Naive B cell (primary cell): ENCODE results near the gene PARD6A. TPM values are rescaled to one million over a fixed set of nuclear protein-coding genes. Genes with fewer than 3 reads are reported as not detected.
A peak's percentile ranks its signal among the peaks of the same experiment; 100 is the strongest.

Experiments used
- ATAC-seq, 2 donors: fragments of 150-1000 bp; cut with Tn5 transposase; 2 replicates each; pipeline ENCODE4 v1.10.0; 2021; ENCODE audit warnings: low read depth in 2 of 2, mild to moderate bottlenecking in 2 of 2, moderate library complexity in 2 of 2
- DNase-seq: peaks from one replicate; pipeline ENCODE4 v3.0.0; 2022
- H3K27ac Mint-ChIP-seq, 6 donors: one replicate each; pipeline ENCODE4 v1.8.0; 2020 to 2022; ENCODE audit warnings: mild to moderate bottlenecking in 6 of 6, mixed read lengths in 6 of 6, moderate library complexity in 5 of 6, inconsistent platforms in 2 of 6
- H3K27me3 Mint-ChIP-seq, 3 donors: one replicate each; pipeline ENCODE4 v1.8.0; 2021 to 2022; ENCODE audit warnings: mixed read lengths in 3 of 3, mild to moderate bottlenecking in 1 of 3
- H3K36me3 Mint-ChIP-seq, 2 donors: one replicate each; pipeline ENCODE4 v1.8.0; 2020 to 2022; ENCODE audit warnings: mixed read lengths in 2 of 2, inconsistent platforms in 1 of 2, mild to moderate bottlenecking in 1 of 2
- H3K4me1 Mint-ChIP-seq, 3 donors: one replicate each; pipeline ENCODE4 v1.8.0; 2020 to 2022; ENCODE audit warnings: mixed read lengths in 3 of 3, inconsistent platforms in 1 of 3, mild to moderate bottlenecking in 1 of 3, moderate library complexity in 1 of 3
- H3K4me3 Mint-ChIP-seq, 8 donors: one replicate each; pipeline ENCODE4 v1.8.0; 2020 to 2022; ENCODE audit warnings: mild to moderate bottlenecking in 8 of 8, mixed read lengths in 8 of 8, moderate library complexity in 8 of 8, inconsistent platforms in 2 of 8
- H3K9me3 Mint-ChIP-seq, 7 donors: one replicate each; pipeline ENCODE4 v1.8.0; 2020 to 2022; ENCODE audit warnings: mixed read lengths in 7 of 7, mild to moderate bottlenecking in 5 of 7, inconsistent platforms in 2 of 7, moderate library complexity in 1 of 7
- polyA plus RNA-seq, 6 donors: library from polyadenylated mRNA; unstranded; fragments of 300-500 nt; fragmentation: Illumina TruSeq; gene quantifications; one replicate each; pipeline ENCODE4 v1.2.3, GENCODE V29; 2021; ENCODE audit warnings: low read depth in 6 of 6

The PARD6A gene
- polyA plus RNA-seq, 6 donors from 2014 or later: 12.0 to 23.7 (median 16.1) TPM

GRCh38 chr16:67648088-67648763 is 12.5 kb upstream of the PARD6A start:
- Mint-ChIP-seq H3K27ac (peak overlapping the region in 1 of 6 donors; percentile 47), H3K4me1 (peaks cover 15 to 35% (median 19%) of the 10 kb centered on the region in 3 donors), H3K4me3 (peak overlapping the region in 1 of 8 donors; percentile 23), H3K36me3 (peaks cover 8 to 14% of the 10 kb centered on the region in 2 donors), H3K27me3 (no peaks in the 10 kb centered on the region), H3K9me3 (no peaks in the 10 kb centered on the region)
- DNase-seq (no peak), ATAC-seq (no peak)

GRCh38 chr16:67648764-67649407 is 11.9 kb upstream of the PARD6A start:
- peaks cover 8 to 14% of the 10 kb centered on the region in 2 donors for H3K36me3 Mint-ChIP-seq
- peaks cover 14 to 34% (median 19%) of the 10 kb centered on the region in 3 donors for H3K4me1 Mint-ChIP-seq
- no peak for DNase-seq
- peak overlapping the region in 2 of 8 donors; percentile 23 to 74 for H3K4me3 Mint-ChIP-seq
- peak overlapping the region in 1 of 6 donors; percentile 63 for H3K27ac Mint-ChIP-seq
- ATAC-seq: no peak
- no peaks in the 10 kb centered on the region for H3K27me3 Mint-ChIP-seq
- no peaks in the 10 kb centered on the region for H3K9me3 Mint-ChIP-seq

- Mint-ChIP-seq H3K4me3 (peak overlapping the region in 1 of 8 donors; percentile 74), H3K9me3 (no peaks in the 10 kb centered on the region), H3K36me3 (peaks cover 8 to 14% of the 10 kb centered on the region in 2 donors), H3K27ac (peak overlapping the region in 1 of 6 donors; percentile 63), H3K4me1 (peaks cover 9 to 28% (median 16%) of the 10 kb centered on the region in 3 donors), H3K27me3 (no peaks in the 10 kb centered on the region)
- DNase-seq: no peak
- ATAC-seq: no peak
These were observed 11.2 kb upstream of the PARD6A start for GRCh38 chr16:67649494-67649931.

GRCh38 chr16:67650023-67650422 is 10.7 kb upstream of the PARD6A start:
- H3K4me3 Mint-ChIP-seq: peak overlapping the region in 2 of 8 donors; percentile 28 to 45
- no peaks in the 10 kb centered on the region for H3K9me3 Mint-ChIP-seq
- H3K36me3 Mint-ChIP-seq: peaks cover 8 to 14% of the 10 kb centered on the region in 2 donors
- ATAC-seq: no peak
- peak overlapping the region in 1 of 6 donors; percentile 86 for H3K27ac Mint-ChIP-seq
- no peaks in the 10 kb centered on the region for H3K27me3 Mint-ChIP-seq
- H3K4me1 Mint-ChIP-seq: peaks cover 8 to 26% (median 15%) of the 10 kb centered on the region in 3 donors
- DNase-seq: no peak

- ATAC-seq (no peak), DNase-seq (no peak)
- Mint-ChIP-seq H3K4me3 (peak overlapping the region in 1 of 8 donors; percentile 28), H3K27me3 (no peaks in the 10 kb centered on the region), H3K36me3 (peaks cover 8 to 22% of the 10 kb centered on the region in 2 donors), H3K4me1 (peaks cover 8 to 20% (median 19%) of the 10 kb centered on the region in 3 donors), H3K9me3 (no peaks in the 10 kb centered on the region), H3K27ac (peak overlapping the region in 2 of 6 donors; percentile 27 to 86)
These were observed 9.7 kb upstream of the PARD6A start for GRCh38 chr16:67651039-67651438.

GRCh38 chr16:67651847-67652246 is 8.9 kb upstream of the PARD6A start:
- ATAC-seq: no peak
- H3K4me1 Mint-ChIP-seq: peaks cover 6 to 20% (median 14%) of the 10 kb centered on the region in 3 donors
- DNase-seq: no peak
- H3K36me3 Mint-ChIP-seq: peaks cover 8 to 22% of the 10 kb centered on the region in 2 donors
- no peaks in the 10 kb centered on the region for H3K27me3 Mint-ChIP-seq
- peak overlapping the region in 2 of 8 donors; percentile 39 to 48 for H3K4me3 Mint-ChIP-seq
- peak overlapping the region in 4 of 6 donors; percentile 57 to 82 (median 66) for H3K27ac Mint-ChIP-seq
- H3K9me3 Mint-ChIP-seq: no peaks in the 10 kb centered on the region

- DNase-seq (no peak), ATAC-seq (no peak)
- no peaks in the 10 kb centered on the region for H3K9me3 Mint-ChIP-seq
- peaks cover 8 to 22% of the 10 kb centered on the region in 2 donors for H3K36me3 Mint-ChIP-seq
- H3K27ac Mint-ChIP-seq: no peak overlapping the region
- H3K4me1 Mint-ChIP-seq: peaks cover 6 to 20% (median 14%) of the 10 kb centered on the region in 3 donors
- no peak overlapping the region for H3K4me3 Mint-ChIP-seq
- no peaks in the 10 kb centered on the region for H3K27me3 Mint-ChIP-seq
These were observed 8.1 kb upstream of the PARD6A start for GRCh38 chr16:67652578-67653127.

GRCh38 chr16:67653128-67653788 is 7.5 kb upstream of the PARD6A start:
- peaks cover 8 to 22% of the 10 kb centered on the region in 2 donors for H3K36me3 Mint-ChIP-seq
- peaks cover 10 to 20% (median 19%) of the 10 kb centered on the region in 3 donors for H3K4me1 Mint-ChIP-seq
- no peaks in the 10 kb centered on the region for H3K27me3 Mint-ChIP-seq
- no peak overlapping the region for H3K4me3 Mint-ChIP-seq
- H3K9me3 Mint-ChIP-seq: no peaks in the 10 kb centered on the region
- ATAC-seq: no peak
- no peak for DNase-seq
- no peak overlapping the region for H3K27ac Mint-ChIP-seq

GRCh38 chr16:67653789-67654402 is 6.9 kb upstream of the PARD6A start:
- DNase-seq (no peak), ATAC-seq (no peak)
- H3K27me3 Mint-ChIP-seq: no peaks in the 10 kb centered on the region
- peaks cover 8 to 22% of the 10 kb centered on the region in 2 donors for H3K36me3 Mint-ChIP-seq
- H3K4me3 Mint-ChIP-seq: no peak overlapping the region
- no peaks in the 10 kb centered on the region for H3K9me3 Mint-ChIP-seq
- H3K4me1 Mint-ChIP-seq: peaks cover 16 to 25% (median 23%) of the 10 kb centered on the region in 3 donors
- peak overlapping the region in 1 of 6 donors; percentile 91 for H3K27ac Mint-ChIP-seq

- Mint-ChIP-seq H3K9me3 (no peaks in the 10 kb centered on the region), H3K27me3 (no peaks in the 10 kb centered on the region), H3K4me1 (peaks cover 21 to 31% (median 28%) of the 10 kb centered on the region in 3 donors), H3K27ac (peak overlapping the region in 1 of 6 donors; percentile 53), H3K4me3 (no peak overlapping the region), H3K36me3 (peaks cover 8 to 22% of the 10 kb centered on the region in 2 donors)
- DNase-seq (no peak), ATAC-seq (no peak)
These were observed 6.3 kb upstream of the PARD6A start for GRCh38 chr16:67654403-67654911.

GRCh38 chr16:67655363-67655762 is 5.4 kb upstream of the PARD6A start:
- peak overlapping the region in 4 of 6 donors; percentile 75 to 89 (median 81) for H3K27ac Mint-ChIP-seq
- H3K9me3 Mint-ChIP-seq: no peaks in the 10 kb centered on the region
- peak overlapping the region in 1 of 8 donors; percentile 26 for H3K4me3 Mint-ChIP-seq
- no peaks in the 10 kb centered on the region for H3K27me3 Mint-ChIP-seq
- DNase-seq (no peak), ATAC-seq (no peak)
- peaks cover 3 to 17% of the 10 kb centered on the region in 2 donors for H3K36me3 Mint-ChIP-seq
- peaks cover 20 to 36% (median 26%) of the 10 kb centered on the region in 3 donors for H3K4me1 Mint-ChIP-seq

- Mint-ChIP-seq H3K27ac (peak overlapping the region in 1 of 6 donors; percentile 75), H3K36me3 (peaks cover 0 to 8% of the 10 kb centered on the region in 2 donors), H3K4me3 (no peak overlapping the region), H3K9me3 (no peaks in the 10 kb centered on the region), H3K27me3 (no peaks in the 10 kb centered on the region), H3K4me1 (peaks cover 22 to 35% (median 25%) of the 10 kb centered on the region in 3 donors)
- DNase-seq (no peak), ATAC-seq (no peak)
These were observed 4.3 kb upstream of the PARD6A start for GRCh38 chr16:67656344-67657016.
